IMR-90 (cell line): Measurements from ENCODE around the gene XRN1.

Source experiments
- CEBPB ChIP-seq: IDR thresholded peaks from 2 replicates; pipeline ENCODE4 v1.6.1; 2012; ENCODE audit warnings: low read depth, low read length, improper control_type of control experiment
- CHD1 ChIP-seq: IDR thresholded peaks from 2 replicates; pipeline ENCODE4 v1.6.1; 2012; ENCODE audit warnings: low read depth, low read length, improper control_type of control experiment
- FOS ChIP-seq: fragments of 150-350 bp; IDR thresholded peaks from 2 replicates; pipeline ENCODE4 v1.6.1; 2016; ENCODE audit warnings: low read depth, low read length
- POLR2A ChIP-seq: IDR thresholded peaks from 2 replicates; pipeline ENCODE4 v1.6.1; 2012; ENCODE audit warnings: mild to moderate bottlenecking, low read depth, low read length
- RAD21 ChIP-seq: IDR thresholded peaks from 2 replicates; pipeline ENCODE4 v1.6.1; 2012; ENCODE audit warnings: low read length, improper control_type of control experiment
- SMC3 ChIP-seq: fragments of 150-350 bp; IDR thresholded peaks from 2 replicates; pipeline ENCODE4 v1.6.1; 2016; ENCODE audit warnings: low read depth, mild to moderate bottlenecking, antibody characterized with exemption, low read length, moderate library complexity
- TF ChIP-seq, protein P1 (sequence below): conservative IDR thresholded peaks from 2 replicates; pipeline ENCODE4 v1.5.1; 2012; ENCODE audit warnings: mild to moderate bottlenecking, low read depth, low read length, improper control_type of control experiment

DNA sequence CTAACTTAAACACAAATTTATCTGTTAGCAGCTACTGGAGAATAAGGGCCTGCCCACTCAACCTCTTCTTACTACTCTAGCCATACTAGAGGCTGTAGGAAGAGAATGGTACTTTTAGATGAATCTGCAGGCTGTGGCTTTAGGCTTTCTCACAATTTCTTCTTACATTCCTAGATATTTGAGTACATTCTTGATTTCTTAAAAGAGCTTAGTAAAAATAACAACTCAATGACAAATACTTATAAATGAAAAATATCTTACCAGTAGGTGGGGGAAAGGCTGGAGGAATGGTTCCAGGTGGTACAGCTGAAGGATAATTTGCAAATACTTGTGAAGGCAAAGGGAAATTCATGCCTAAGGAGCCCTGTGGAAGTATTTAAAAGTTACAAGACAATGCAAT lies 129.5 kb downstream of the XRN1 start:
- TF ChIP-seq, protein P1, sequence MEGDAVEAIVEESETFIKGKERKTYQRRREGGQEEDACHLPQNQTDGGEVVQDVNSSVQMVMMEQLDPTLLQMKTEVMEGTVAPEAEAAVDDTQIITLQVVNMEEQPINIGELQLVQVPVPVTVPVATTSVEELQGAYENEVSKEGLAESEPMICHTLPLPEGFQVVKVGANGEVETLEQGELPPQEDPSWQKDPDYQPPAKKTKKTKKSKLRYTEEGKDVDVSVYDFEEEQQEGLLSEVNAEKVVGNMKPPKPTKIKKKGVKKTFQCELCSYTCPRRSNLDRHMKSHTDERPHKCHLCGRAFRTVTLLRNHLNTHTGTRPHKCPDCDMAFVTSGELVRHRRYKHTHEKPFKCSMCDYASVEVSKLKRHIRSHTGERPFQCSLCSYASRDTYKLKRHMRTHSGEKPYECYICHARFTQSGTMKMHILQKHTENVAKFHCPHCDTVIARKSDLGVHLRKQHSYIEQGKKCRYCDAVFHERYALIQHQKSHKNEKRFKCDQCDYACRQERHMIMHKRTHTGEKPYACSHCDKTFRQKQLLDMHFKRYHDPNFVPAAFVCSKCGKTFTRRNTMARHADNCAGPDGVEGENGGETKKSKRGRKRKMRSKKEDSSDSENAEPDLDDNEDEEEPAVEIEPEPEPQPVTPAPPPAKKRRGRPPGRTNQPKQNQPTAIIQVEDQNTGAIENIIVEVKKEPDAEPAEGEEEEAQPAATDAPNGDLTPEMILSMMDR: no peak
- TF ChIP-seq CHD1: no peak
- no peak for TF ChIP-seq POLR2A
- no peak for TF ChIP-seq CEBPB
- TF ChIP-seq FOS: no peak
- TF ChIP-seq SMC3: no peak
- no peak for TF ChIP-seq RAD21
